ENCODE results near the gene ZNF614.
"Not testable (repeated sequence)": the region's sequence is repeated elsewhere in the genome, so short reads cannot be mapped to it uniquely, and the experiment has no call there.

The ZNF614 gene

DNA sequence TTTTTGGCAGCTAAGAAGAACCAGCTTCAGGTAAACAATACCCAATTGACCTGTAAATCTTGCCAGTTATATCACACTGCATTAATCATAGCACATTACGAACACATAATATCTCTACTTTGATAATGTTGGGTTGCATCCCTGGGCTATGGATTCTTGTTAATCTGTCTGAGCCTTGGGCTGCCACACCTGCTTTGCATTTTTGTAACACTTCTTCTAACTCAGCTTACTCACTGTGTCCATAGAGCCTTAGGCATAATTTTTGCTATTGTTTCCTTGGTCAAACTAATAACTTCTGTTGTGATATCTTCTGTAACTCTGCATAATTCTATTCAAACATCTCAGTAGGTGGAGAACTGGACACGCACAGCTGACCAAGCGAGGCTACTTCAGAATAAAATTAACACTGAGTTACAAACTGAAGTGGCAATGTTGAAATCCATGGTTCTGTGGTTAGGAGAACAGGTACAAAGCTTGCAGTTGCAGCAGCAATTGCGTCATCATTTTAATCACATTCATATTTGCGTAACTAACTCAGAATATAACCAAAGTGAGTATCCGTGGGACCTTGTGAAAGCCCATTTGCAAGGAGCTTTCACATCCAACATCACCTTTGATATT, 48.0 kb downstream of the ZNF614 start:
- H3K27ac ChIP-seq = no peak overlapping the region
- DNase-seq (ENCODE audit: low read depth, low spot score) = no peak
- no peak overlapping the region for H3K9ac ChIP-seq (ENCODE audit: insufficient read length)
- TF ChIP-seq FOXP2 (optimal IDR thresholded peaks at IDR 0.05; ENCODE audit: control extremely low read depth, extremely low read length, insufficient read depth) = no peak
- no peak for TF ChIP-seq EZH2 (IDR thresholded peaks at IDR 0.05)
- no peaks in the 10 kb centered on the region for H3K36me3 ChIP-seq (ENCODE audit: insufficient read depth, low read length)
- peaks cover 8% of the 10 kb centered on the region; the same call in 1 of the 2 replicates for H3K9me3 ChIP-seq (ENCODE audit: low read depth, low read length)
- H3K4me3 ChIP-seq = no peak overlapping the region

DNA sequence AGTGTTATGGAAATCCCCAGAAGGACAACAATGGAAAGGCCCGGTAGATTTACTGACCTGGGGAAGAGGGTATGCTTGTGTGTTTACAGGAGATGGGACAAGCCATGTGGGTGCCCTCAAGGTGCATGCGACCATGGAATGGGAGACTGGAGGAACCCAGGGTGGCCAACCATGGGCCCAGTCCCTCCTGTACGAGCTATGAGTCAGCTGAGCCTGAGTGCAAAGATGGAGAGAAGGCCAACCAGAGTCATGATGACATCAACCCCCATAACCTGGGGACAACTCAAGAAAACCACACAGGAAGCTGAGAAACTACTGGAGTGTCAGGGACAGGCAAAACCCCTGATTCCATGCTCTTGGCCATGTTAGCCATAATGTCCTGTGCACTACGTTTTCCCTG, 49.3 kb downstream of the ZNF614 start:
- Histone ChIP-seq H3K4me3 (no peak overlapping the region), H3K27ac (no peak overlapping the region), H3K9me3 (ENCODE audit: low read depth, low read length) (peaks cover 7% of the 10 kb centered on the region; the same call in 1 of the 2 replicates), H3K9ac (ENCODE audit: insufficient read length) (no peak overlapping the region), H3K36me3 (ENCODE audit: insufficient read depth, low read length) (peaks cover 4% of the 10 kb centered on the region)
- TF ChIP-seq FOXP2 (optimal IDR thresholded peaks at IDR 0.05; ENCODE audit: control extremely low read depth, extremely low read length, insufficient read depth) (no peak), POLR2AphosphoS5 (IDR thresholded peaks at IDR 0.05; ENCODE audit: borderline replicate concordance, low read depth, low read length) (no peak), EZH2 (IDR thresholded peaks at IDR 0.05) (no peak)
- no peak for DNase-seq (ENCODE audit: low read depth, low spot score)

DNA sequence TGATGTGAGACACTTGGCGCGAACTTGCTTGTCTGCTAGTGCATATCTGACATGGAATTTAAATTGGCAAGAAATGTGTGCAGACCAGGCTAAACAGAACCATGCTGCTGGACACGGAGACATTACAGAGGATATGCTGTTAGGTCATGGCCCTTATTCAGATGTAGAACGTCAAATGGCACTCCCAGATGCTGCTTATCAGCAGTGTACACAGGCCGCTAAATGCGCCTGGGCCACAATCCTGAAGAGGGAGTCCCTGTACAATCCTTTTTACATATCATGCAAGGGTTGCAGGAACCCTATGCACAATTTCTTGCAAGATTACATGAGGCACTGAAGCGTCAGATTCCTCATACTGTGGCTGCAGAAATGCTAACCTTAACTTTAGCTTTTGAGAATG, 50.8 kb downstream of the ZNF614 start:
- Histone ChIP-seq H3K4me3 (no peak overlapping the region), H3K27ac (no peak overlapping the region), H3K9ac (ENCODE audit: insufficient read length) (no peak overlapping the region), H3K9me3 (ENCODE audit: low read depth, low read length) (peaks cover 16% of the 10 kb centered on the region; the same call in 1 of the 2 replicates), H3K36me3 (ENCODE audit: insufficient read depth, low read length) (peaks cover 18% of the 10 kb centered on the region)
- no peak for DNase-seq (ENCODE audit: low read depth, low spot score)
- no peak for TF ChIP-seq EZH2 (IDR thresholded peaks at IDR 0.05)
- TF ChIP-seq FOXP2 (optimal IDR thresholded peaks at IDR 0.05; ENCODE audit: control extremely low read depth, extremely low read length, insufficient read depth) = no peak
- TF ChIP-seq POLR2AphosphoS5 (IDR thresholded peaks at IDR 0.05; ENCODE audit: borderline replicate concordance, low read depth, low read length) = no peak

DNA sequence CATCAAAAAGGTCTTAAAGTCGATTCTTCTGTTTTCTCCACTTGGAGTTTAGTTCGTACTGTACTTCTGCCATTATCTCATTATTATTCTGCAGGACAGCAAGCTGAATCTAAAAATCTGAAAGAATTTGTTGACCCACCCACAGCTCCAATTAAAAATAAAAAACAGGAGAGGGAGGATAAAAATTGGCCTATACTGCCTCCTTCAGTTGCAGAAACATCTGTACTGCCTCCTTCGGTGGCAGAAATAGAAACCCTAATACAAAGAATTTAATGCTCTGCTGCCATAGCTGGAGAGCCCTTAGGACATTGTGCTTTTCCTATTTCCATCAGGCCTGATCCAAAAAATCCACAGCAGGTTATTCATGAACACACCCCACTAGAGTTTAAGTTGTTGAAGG, 51.3 kb downstream of the ZNF614 start:
- H3K36me3 ChIP-seq (ENCODE audit: insufficient read depth, low read length) = peaks cover 19% of the 10 kb centered on the region
- DNase-seq (ENCODE audit: low read depth, low spot score) = no peak
- TF ChIP-seq FOXP2 (optimal IDR thresholded peaks at IDR 0.05; ENCODE audit: control extremely low read depth, extremely low read length, insufficient read depth) (no peak), POLR2AphosphoS5 (IDR thresholded peaks at IDR 0.05; ENCODE audit: borderline replicate concordance, low read depth, low read length) (no peak), EZH2 (IDR thresholded peaks at IDR 0.05) (no peak)
- H3K27ac ChIP-seq = no peak overlapping the region
- H3K4me3 ChIP-seq = no peak overlapping the region
- H3K9ac ChIP-seq (ENCODE audit: insufficient read length) = no peak overlapping the region
- H3K9me3 ChIP-seq (ENCODE audit: low read depth, low read length) = peaks cover 13% of the 10 kb centered on the region; the same call in 1 of the 2 replicates

DNA sequence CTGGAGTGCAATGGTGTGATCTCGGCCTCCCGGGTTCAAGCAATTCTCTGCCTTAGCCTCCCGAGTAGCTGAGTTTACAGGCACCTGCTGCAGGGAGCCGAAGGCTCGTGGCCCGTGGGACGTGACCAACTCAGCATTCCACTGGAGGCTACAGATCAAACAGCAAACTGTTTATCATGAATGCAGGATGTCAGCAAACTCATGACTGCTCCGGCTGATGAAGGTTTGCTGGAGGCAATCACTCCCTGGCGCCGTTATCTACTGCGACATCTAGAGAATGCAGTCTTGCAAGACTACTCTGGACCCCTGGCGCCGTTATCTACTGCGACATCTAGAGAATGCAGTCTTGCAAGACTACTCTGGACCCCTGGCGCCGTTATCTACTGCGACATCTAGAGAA, 52.4 kb downstream of the ZNF614 start:
- not testable (repeated sequence) for H3K9ac ChIP-seq (ENCODE audit: insufficient read length); DNase-seq (ENCODE audit: low read depth, low spot score); H3K9me3 ChIP-seq (ENCODE audit: low read depth, low read length); H3K4me3 ChIP-seq; H3K27ac ChIP-seq
- peaks cover 29% of the 10 kb centered on the region for H3K36me3 ChIP-seq (ENCODE audit: insufficient read depth, low read length)

DNA sequence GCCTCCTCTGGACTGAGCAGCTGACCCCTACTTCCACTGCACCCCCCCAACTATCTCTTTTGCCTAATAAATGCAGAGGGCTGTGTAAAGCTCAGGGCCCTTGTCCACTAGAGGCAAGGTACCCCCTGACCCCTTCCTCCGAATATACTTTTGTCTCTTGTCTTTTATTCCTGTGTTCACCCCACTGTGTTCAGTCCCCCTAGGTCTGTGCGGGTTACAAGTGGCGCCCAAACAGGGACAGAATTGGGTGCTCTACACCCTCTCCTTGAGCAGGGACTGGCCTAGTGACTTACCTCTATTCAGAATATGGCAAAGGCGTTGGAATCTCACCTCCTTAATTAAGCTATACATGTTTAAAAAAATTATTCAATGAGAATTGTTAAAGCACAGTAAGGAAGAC, 56.6 kb downstream of the ZNF614 start:
- H3K27ac ChIP-seq = no peak overlapping the region
- H3K9me3 ChIP-seq (ENCODE audit: low read depth, low read length) = peaks cover 10% of the 10 kb centered on the region
- TF ChIP-seq FOXP2 (optimal IDR thresholded peaks at IDR 0.05; ENCODE audit: control extremely low read depth, extremely low read length, insufficient read depth) = no peak
- TF ChIP-seq EZH2 (IDR thresholded peaks at IDR 0.05) = no peak
- no peak for TF ChIP-seq POLR2AphosphoS5 (IDR thresholded peaks at IDR 0.05; ENCODE audit: borderline replicate concordance, low read depth, low read length)

DNA sequence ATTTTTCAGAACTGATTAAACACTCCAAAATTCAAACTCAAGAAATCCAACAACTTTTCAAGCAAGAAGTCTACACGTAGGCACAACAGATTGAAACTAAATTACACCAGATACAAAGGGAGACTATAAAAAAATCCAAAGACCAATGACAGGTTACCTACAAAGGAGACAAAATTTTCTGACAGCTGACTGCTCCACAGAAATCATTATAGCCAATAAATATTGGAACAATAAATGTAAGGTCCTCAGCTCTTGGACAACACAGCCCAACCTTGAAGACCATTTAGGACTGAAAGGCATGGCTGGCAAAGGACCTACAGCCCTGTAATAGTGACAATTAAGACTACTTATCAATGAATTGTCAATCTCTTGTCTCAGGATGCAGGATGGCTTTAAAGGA, 57.5 kb downstream of the ZNF614 start:
- TF ChIP-seq EZH2 (IDR thresholded peaks at IDR 0.05) (no peak), FOXP2 (optimal IDR thresholded peaks at IDR 0.05; ENCODE audit: control extremely low read depth, extremely low read length, insufficient read depth) (no peak), POLR2AphosphoS5 (IDR thresholded peaks at IDR 0.05; ENCODE audit: borderline replicate concordance, low read depth, low read length) (no peak)
- no peak overlapping the region for H3K27ac ChIP-seq
- no peak overlapping the region for H3K4me3 ChIP-seq
- H3K9ac ChIP-seq (ENCODE audit: insufficient read length) = no peak overlapping the region
- no peak for DNase-seq (ENCODE audit: low read depth, low spot score)
- H3K9me3 ChIP-seq (ENCODE audit: low read depth, low read length) = peaks cover 10% of the 10 kb centered on the region
- H3K36me3 ChIP-seq (ENCODE audit: insufficient read depth, low read length) = peaks cover 60% of the 10 kb centered on the region

More for the DNA sequence above, 56.6 kb downstream of the ZNF614 start:
- Histone ChIP-seq H3K36me3 (ENCODE audit: insufficient read depth, low read length) (peaks cover 51% of the 10 kb centered on the region), H3K9ac (ENCODE audit: insufficient read length) (no peak overlapping the region), H3K4me3 (no peak overlapping the region)
- DNase-seq (ENCODE audit: low read depth, low spot score) = no peak

DNA sequence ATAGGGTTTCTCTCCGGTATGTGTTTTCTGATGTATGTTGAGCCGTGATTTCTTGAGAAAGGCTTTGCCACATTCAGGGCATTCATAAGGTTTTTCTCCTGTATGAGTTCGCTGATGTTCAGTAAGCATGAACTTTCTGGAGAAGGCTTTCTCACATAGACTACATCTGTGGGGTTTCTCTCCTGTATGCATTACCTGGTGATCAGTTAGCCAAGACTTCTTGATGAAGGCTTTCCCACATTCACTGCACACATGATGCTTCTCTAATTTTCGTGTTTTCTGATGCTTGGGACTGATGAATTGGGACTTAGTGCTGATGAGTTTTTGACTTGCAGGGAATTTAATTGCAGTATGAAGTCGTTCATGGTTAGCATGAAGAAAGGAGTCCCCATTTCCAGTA, 62.6 kb downstream of the ZNF614 start:
- no peak overlapping the region for H3K9ac ChIP-seq (ENCODE audit: insufficient read length)
- no peak for DNase-seq (ENCODE audit: low read depth, low spot score)
- TF ChIP-seq POLR2AphosphoS5 (IDR thresholded peaks at IDR 0.05; ENCODE audit: borderline replicate concordance, low read depth, low read length) (no peak), FOXP2 (optimal IDR thresholded peaks at IDR 0.05; ENCODE audit: control extremely low read depth, extremely low read length, insufficient read depth) (no peak), EZH2 (IDR thresholded peaks at IDR 0.05) (no peak)
- peaks cover 41% of the 10 kb centered on the region for H3K36me3 ChIP-seq (ENCODE audit: insufficient read depth, low read length)
- no peak overlapping the region for H3K27ac ChIP-seq
- no peak overlapping the region for H3K4me3 ChIP-seq
- H3K9me3 ChIP-seq (ENCODE audit: low read depth, low read length) = peaks cover 6% of the 10 kb centered on the region; the same call in 1 of the 2 replicates
